GM19035 (cell line): ENCODE measurements around the gene TARS3.

Source experiments
- ATAC-seq: cut with Tn5 transposase; IDR thresholded peaks from one replicate; pipeline ENCODE4 v1.9.1; 2021; ENCODE audit not compliant: unreplicated experiment

The TARS3 gene

GRCh38 chr15:101608201-101608600 is 116.1 kb downstream of the TARS3 start:
- no peak for ATAC-seq

DNA sequence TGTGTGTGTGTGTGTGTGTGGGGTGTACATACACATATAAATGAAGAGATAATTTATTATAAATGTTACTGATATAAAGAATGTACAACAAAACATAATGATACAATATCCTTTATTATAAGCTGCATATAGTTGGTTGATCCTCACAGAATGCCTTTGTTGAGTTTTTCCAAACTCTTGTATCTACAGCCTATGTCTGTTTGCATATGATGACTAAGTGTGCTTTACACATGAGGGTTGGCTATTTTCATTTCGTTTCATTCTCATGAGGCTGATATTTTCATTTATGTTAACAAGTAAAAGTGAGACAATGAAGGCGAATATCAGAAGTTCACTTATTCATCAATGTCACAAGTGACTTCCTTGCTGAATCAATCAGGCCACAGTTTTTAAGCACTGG is 117.2 kb downstream of the TARS3 start:
- no peak for ATAC-seq

DNA sequence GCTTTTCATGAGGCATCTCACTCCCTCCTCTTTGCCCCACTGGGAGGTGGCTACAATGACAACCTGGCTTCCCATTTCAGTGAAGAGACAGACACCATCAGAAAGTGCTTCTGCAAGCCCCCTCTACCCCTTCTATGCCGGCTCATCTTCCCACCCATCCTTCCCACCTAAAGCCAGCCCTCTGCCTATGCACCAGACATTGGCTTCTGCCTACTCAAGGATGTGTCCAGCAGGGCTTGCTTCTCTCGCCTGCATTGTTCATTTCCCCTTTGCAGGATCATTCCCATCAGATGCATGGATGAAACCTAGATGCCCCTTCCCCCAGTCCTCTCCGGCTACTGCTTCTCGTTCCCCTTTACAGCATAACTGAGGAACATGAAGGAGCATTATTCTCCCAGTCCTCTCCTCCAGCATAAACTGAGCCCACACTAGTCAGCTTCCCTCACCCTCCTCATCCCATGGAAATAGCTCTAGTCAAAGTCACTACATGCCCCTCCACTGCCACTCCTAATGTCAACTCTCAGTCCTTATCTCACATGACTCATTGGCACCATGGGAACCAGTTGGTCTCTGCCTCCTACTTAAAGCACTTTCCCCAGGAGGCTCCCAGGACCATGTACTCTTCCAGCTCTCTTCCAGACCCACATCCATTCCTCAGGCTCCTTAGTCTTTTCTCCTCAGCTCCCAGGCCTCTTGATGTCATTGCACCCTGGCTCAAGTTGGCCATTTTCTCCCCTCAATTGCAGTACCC is 120.0 kb downstream of the TARS3 start:
- ATAC-seq, result no peak
